LHCN-M2 (cell line): Measurements from ENCODE around the gene SLBP. TPM values are rescaled to one million over a fixed set of nuclear protein-coding genes. Genes with fewer than 3 reads are reported as not detected.

Experiments
- DNase-seq: peaks from one replicate; pipeline ENCODE4 v3.0.0-alpha.2; 2012; ENCODE audit warnings: low read depth
- total RNA-seq: library from RNA; depleted of rRNA; stranded (reverse); fragments of >200 nt; gene quantifications from 2 replicates; pipeline ENCODE4 v1.2.3, GENCODE V29; 2014

The SLBP gene
- total RNA-seq, 1 experiment from 2014 or later: 173 TPM

DNA sequence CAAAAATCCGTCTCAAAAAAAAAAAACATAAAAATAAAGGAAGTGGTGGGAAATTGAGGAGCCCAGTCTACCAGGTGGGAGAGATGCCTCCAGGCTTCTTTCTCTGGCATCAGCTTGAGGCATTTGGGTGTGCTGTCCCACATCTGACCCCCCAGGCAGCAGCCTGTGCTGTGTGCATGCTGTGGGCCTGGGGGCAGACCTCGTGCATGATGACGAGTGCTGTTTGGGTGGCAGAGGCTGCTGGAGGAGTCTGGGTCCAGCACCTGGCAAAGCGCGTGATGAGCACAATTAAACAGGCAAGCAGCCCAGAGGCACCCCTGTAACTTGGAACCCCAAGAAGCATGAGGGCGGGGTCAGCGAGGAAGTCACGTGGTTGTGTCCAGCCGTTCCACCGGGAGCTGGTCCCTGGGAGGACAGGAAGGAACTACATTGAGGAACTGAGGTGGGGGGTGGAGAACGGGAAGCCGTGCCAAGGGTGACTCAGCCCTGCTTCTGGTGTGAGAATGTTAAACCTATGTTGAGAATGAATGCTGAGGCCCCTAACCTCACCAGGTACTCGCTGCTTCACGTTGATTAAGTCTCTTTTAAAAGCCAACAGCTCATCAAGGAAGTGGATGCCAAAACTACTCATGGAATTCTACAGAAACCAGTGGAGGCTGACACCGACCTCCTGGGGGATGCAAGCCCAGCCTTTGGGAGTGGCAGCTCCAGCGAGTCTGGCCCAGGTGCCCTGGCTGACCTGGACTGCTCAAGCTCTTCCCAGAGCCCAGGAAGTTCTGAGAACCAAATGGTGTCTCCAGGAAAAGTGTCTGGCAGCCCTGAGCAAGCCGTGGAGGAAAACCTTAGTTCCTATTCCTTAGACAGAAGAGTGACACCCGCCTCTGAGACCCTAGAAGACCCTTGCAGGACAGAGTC lies 15.3 kb upstream of the SLBP start:
- peak; percentile 66 for DNase-seq

GRCh38 chr4:1726146-1726934 lies 14.2 kb upstream of the SLBP start:
- peak; percentile 77 for DNase-seq

- no peak for DNase-seq
Measured at GRCh38 chr4:1725521-1725920, 13.4 kb upstream of the SLBP start.

- no peak for DNase-seq
Measured at GRCh38 chr4:1723131-1723801, 11.1 kb upstream of the SLBP start.

DNA sequence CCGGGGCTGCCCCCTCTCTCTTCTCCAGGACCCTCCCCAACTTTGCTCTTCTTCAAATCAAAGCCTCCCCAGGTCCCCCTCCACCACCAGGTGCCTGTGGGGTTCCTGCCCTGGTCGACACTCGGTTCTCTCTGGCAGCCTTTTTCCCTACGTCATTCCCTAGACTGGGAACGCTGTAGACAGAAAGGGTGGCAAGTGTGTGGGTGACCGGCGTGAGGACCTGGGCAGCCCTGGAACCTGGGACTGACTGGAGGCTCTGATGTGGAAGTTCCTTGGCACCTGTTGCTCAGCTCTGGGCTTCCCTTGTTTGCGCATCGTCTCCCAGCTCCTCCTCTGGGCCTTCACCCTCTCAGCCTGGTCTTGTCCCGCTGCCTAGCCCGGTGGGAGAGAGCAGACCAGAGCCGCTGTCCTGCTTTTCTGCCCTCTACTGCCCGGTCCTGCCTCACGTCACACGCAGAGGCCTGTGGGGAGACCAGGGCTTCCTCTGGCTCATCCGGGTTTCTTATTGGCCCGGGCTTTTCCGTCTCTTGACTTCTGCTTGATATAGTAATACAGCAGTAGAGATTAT lies 10.5 kb upstream of the SLBP start:
- DNase-seq: no peak

DNA sequence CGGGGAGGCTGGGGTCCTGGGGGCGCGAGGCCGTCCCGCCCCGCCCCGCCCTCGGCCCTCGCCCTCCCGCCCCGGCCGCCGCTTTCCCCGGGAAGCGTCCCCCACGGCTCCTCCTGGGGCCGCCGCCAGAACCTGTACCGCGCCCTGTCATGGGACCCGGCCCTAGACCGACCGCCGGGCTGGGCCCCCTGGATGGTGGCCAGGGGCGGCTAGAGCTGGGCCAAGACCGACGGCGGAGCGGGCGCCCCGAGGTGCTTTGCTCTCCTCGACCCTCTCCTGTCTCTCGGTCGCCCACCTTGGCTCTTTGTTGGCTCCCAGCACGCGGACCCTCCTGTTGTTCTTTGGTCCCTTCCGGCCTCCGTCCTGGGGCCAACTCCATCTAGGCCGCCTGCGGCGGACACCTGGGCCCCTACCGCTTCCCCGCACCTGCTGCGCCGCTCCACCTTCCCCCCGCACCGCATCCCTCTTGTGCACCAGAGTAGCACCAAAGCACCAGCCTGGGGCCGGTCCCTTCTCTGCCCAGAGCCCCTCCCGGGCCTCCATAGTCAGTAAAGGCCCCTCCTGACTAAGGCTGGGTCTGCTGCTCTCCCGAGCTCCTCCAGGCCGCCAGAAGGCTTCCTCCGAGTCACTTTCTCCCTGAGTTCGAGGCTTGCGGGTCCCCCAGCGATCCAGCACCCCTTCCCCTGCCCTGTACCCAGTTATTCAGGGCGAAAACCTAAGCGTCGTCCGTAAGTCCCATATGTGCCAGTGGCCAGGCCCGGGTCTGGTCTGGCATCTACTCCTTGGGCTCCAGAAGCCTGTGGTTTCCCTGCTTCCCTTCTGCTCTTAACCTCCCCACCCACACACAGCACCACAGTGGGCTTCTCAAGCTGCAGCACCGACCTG lies 9.8 kb upstream of the SLBP start:
- DNase-seq: no peak

GRCh38 chr4:1721003-1721665 lies 9.0 kb upstream of the SLBP start, which contains the start of the genes TACC3 and TMEM129:
Gene TACC3, plus strand, starts transcription at chr4:1721521. Its CDS starts 1,901 bp downstream, at chr4:1723422.
Gene TMEM129, minus strand, starts transcription at chr4:1721323. Its CDS starts 486 bp downstream, at chr4:1720837.
- peak; percentile 95 for DNase-seq

GRCh38 chr4:1720163-1720983 lies 8.3 kb upstream of the SLBP start:
- DNase-seq: peak; percentile 36

GRCh38 chr4:1718095-1718850 lies 6.2 kb upstream of the SLBP start:
- no peak for DNase-seq

GRCh38 chr4:1717129-1718094 lies 5.3 kb upstream of the SLBP start:
- no peak for DNase-seq

GRCh38 chr4:1716065-1716945 lies 4.2 kb upstream of the SLBP start:
- DNase-seq: no peak

DNA sequence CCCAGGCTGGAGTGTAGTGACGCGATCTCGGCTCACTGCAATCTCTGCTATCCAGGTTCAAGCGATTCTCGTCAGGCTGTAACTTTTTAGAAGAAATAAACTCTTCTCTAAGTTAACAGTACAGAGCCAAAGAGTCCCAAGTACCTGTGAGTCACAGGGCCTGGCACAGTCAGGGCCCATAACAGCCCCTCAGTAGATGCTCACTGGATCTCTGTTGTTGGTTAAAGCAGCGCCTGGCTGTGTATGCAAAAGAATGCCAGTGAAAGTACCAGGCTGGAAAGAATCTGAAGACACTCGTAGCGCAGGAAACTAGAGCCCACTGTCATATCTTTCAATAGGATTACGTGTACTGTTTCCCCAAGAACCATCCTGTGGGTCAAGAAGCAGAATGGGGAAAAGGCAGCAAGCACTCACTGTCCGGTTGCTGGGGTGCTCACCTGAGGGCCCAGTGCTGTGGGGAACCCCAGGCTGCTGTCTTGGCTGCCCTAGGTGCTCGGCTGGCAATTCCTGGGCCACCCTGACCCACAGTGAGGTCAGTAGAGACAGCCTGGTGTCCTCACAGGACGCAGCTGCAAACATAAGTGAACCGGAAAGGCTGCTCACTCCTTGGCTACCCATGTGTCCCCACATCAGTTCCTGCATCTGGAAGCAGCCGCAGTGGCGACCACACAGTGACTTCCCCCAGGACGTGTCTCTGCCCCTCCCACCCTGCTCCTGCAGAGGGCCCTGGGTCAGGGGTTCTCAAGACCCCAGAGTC lies 3.1 kb upstream of the SLBP start:
- DNase-seq: no peak

DNA sequence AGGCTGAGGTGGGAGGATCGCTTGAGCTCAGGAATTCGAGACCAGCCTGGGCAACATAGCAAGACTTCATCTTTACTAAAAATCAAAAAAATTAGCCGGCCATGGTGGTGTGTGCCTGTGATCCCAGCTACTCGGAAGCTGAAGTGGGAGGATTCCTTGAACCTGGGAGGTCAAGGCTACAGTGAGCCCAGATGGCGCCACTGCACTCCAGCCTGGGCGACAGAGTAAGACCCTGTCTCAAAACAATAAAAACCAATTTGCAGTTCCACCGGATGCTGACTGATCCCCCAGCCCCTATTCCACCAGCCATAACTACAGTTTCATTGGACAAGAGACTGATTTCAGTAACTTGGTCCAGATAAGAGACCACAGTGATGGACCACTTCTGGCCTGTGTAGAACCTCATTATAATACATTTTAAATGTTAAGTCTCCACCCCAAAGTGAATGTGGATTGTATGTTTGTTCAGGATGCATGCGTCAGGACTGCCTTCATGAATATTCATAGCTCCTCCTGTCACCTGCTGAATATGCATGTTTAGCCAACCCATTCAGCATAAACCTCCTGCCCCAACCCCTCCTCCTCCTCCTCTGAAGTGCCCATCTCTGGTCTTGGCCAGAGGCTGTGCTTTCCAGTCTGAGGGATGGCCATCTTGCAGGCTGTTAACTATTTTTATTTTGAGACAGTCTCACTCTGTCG lies 2.3 kb upstream of the SLBP start:
- DNase-seq: no peak

DNA sequence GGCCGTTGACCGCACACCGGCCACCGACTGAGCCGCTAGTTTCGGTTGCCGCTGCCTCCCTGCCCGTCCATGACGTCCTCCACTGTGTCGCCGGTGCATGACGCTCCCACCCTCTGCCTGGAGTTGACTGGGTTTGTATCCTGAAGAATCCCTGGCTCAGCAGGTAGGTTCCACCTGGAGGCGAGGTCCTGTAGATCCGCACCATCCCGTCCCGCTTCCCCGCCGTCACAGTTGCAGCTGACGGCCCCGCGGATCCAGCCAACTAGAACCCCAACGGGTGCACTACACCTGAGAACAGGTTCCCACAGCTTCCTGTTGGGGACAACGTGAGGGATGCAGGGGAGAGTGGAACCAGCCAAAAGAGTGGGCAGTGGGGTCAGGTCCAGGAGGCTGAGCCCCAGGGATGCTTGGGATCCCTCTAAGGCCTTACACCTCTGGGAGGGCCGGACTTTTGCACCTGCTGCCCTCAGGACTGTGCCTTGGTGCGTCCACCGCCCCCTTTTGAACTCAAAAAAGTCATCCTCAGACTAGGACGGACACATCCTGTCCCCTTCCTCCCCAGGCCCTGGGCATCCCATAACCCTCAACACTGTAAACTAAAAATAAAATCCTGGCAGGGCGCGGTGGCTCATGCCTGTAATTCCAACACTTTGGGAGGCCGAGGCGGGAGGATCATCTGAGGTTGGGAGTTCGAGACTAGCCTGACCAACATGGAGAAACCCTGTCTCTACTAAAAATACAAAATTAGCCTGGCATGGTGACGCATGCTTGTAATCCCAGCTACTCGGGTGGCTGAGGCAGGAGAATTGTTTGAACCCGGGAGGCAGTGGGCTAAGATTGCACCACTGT lies 1.1 kb upstream of the SLBP start:
- no peak for DNase-seq
